ENCODE results near the gene MYDGF.

The MYDGF gene

GRCh38 chr19:4639531-4640246 lies 30.5 kb downstream of the MYDGF start:
- TF ChIP-seq CTCF (IDR thresholded peaks at IDR 0.05; ENCODE audit: low read depth, low read length) = no peak
- H3K4me3 ChIP-seq (replicated peaks in 1 of 2; ENCODE audit: low read depth in 2 of 2, low read length in 2 of 2) = peak overlapping the region; percentile 91 to 92
- DNase-seq (ENCODE audit: low read depth in 2 of 2) = peak in 1 of 2 donors; percentile 31

GRCh38 chr19:4638828-4639530 lies 31.2 kb downstream of the MYDGF start, which contains the start of gene TNFAIP8L1:
TSS of gene TNFAIP8L1 (plus strand) at chr19:4639516. CDS start at chr19:4651870, 12,354 bp downstream.
- no peak for TF ChIP-seq CTCF (IDR thresholded peaks at IDR 0.05; ENCODE audit: low read depth, low read length)
- DNase-seq (ENCODE audit: low read depth in 2 of 2) = peak; percentile 96 to 98
- peak within 1 kb of the TSS; percentile 91 to 92 for H3K4me3 ChIP-seq (replicated peaks in 1 of 2; ENCODE audit: low read depth in 2 of 2, low read length in 2 of 2)

- peak; percentile 33 to 43 for DNase-seq (ENCODE audit: low read depth in 2 of 2)
- no peak for TF ChIP-seq CTCF (IDR thresholded peaks at IDR 0.05; ENCODE audit: low read depth, low read length)
- no peak overlapping the region for H3K4me3 ChIP-seq (replicated peaks in 1 of 2; ENCODE audit: low read depth in 2 of 2, low read length in 2 of 2)
These were observed 31.8 kb downstream of the MYDGF start for GRCh38 chr19:4638317-4638716.

GRCh38 chr19:4636761-4637160 lies 33.4 kb downstream of the MYDGF start:
- DNase-seq (ENCODE audit: low read depth in 2 of 2) = no peak
- TF ChIP-seq CTCF (IDR thresholded peaks at IDR 0.05; ENCODE audit: low read depth, low read length) = no peak
- H3K4me3 ChIP-seq (replicated peaks in 1 of 2; ENCODE audit: low read depth in 2 of 2, low read length in 2 of 2) = no peak overlapping the region

- peak; percentile 44 to 68 for DNase-seq (ENCODE audit: low read depth in 2 of 2)
- TF ChIP-seq CTCF (IDR thresholded peaks at IDR 0.05; ENCODE audit: low read depth, low read length) = peak; percentile 60
- H3K4me3 ChIP-seq (replicated peaks in 1 of 2; ENCODE audit: low read depth in 2 of 2, low read length in 2 of 2) = peak overlapping the region; percentile 26 to 39
These were observed 33.9 kb downstream of the MYDGF start for GRCh38 chr19:4636151-4636717.

GRCh38 chr19:4635754-4636116 lies 34.4 kb downstream of the MYDGF start:
- peak overlapping the region; percentile 26 to 39 for H3K4me3 ChIP-seq (replicated peaks in 1 of 2; ENCODE audit: low read depth in 2 of 2, low read length in 2 of 2)
- no peak for DNase-seq (ENCODE audit: low read depth in 2 of 2)
- TF ChIP-seq CTCF (IDR thresholded peaks at IDR 0.05; ENCODE audit: low read depth, low read length) = no peak
